CD4-positive, alpha-beta T cell treated with Interleukin-17A for 4 hours (primary cell): ENCODE measurements around the gene CACNA1E.

ENCODE experiments used
- DNase-seq: peaks from one replicate; pipeline ENCODE4 v3.0.0-alpha.2; 2020; ENCODE audit warnings: mixed read lengths

The CACNA1E gene

DNA sequence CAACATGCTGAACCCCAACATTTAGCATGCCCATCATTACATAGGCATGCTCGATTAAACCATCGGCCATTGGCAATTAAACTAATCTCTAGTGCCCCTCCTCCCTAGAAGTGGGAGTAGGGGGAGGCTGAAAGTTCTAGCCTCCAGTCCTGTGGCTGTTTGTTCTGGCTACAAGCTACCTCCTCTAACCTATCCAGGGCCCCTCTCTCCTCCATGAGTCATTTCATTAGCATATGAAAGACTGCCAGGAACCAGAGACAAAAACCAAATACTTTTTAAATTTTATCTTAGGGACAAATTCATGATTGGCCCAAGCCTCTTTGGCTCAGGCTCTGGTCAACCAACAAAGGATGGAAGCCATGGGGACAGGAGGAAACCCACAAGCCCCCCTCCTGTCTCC lies 231.1 kb downstream of the CACNA1E start:
- DNase-seq: no peak

DNA sequence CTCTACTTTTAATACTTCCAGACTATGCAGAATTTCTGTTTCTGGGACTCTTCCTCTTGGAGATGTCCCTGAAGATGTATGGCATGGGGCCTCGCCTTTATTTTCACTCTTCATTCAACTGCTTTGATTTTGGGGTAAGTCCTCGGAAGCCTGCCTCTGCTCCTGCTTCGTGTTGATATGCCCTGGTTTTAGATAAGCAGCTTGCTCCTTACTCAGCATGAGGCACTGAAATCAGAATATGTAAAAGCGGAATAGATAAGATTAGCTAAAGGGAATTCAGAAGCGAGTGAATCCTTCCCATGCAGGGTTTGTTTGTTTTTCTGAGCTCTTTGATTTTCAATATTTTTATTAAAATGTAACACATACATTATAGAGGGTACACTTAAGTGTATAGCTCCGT lies 234.7 kb downstream of the CACNA1E start:
- DNase-seq: no peak

DNA sequence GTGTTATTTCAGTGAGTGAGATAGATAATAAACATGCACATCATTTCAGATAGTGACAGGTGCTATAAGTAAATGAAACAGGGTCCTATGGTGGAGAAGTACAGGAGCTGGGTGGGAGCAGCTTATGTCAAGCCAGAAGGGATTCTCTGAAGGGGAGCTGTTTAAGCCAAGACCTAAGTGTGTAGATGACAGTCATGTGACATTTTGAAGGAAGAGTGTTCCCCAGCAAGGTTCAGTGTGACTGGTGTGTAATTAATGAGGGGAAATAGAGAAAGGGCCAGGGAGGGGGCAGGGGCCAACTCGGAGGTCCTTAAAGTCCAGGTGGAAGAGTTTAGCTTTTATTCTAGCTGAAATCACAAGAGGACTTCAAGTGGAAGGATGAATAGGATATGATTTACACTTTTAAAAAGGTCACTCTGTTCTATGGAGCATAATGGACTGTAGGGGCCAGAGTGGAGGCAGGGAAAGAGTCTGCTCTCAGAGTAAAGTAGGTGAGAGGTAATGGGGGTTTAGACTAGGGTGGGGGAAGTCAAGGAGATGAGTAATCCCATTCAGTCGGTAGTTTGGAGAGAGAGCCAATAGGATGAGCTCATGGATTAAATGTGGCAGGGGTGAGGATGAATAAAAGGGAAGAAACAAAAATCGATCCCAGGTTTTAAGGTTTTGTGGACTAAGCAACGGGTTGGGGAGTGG lies 243.1 kb downstream of the CACNA1E start:
- no peak for DNase-seq

DNA sequence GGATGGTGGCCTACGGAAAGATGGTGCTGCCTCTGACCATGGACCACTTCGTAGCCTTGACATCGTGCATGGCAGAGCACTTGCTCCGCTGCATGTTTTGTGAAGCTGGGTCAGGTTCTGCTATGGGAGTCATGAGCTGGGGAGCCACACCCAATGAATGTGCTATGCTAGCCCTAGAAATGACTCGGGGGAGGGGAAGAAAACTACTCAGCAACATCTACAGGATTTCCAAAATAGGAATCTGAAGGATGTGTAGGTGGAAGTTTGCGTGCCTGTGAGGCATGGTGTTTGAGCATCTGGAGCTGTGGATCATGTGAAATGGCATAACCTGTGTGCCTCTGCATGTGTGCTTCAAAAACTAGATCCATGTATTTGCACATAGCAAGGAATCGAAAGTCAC lies 247.3 kb downstream of the CACNA1E start:
- no peak for DNase-seq

DNA sequence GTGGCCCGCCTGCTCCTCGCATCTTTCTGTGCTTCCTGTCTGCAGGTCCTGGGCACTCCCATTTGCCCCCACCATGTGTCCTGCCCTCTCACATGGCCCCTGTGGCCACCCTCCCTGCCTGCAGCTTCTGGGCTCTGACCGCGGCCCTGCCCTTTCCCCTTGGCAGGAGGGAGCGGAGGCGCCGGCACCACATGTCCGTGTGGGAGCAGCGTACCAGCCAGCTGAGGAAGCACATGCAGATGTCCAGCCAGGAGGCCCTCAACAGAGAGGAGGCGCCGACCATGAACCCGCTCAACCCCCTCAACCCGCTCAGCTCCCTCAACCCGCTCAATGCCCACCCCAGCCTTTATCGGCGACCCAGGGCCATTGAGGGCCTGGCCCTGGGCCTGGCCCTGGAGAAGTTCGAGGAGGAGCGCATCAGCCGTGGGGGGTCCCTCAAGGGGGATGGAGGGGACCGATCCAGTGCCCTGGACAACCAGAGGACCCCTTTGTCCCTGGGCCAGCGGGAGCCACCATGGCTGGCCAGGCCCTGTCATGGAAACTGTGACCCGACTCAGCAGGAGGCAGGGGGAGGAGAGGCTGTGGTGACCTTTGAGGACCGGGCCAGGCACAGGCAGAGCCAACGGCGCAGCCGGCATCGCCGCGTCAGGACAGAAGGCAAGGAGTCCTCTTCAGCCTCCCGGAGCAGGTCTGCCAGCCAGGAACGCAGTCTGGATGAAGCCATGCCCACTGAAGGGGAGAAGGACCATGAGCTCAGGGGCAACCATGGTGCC lies 249.1 kb downstream of the CACNA1E start:
- no peak for DNase-seq

DNA sequence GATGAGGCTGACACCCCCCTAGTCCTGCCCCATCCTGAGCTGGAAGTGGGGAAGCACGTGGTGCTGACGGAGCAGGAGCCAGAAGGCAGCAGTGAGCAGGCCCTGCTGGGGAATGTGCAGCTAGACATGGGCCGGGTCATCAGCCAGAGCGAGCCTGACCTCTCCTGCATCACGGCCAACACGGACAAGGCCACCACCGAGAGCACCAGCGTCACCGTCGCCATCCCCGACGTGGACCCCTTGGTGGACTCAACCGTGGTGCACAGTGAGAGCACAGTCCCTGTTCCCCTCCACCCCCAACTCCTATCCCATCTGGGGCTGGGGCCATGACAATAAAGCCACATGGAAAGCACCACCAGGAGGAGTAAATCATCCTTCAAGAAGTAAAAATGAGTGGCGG lies 250.2 kb downstream of the CACNA1E start:
- DNase-seq: no peak

DNA sequence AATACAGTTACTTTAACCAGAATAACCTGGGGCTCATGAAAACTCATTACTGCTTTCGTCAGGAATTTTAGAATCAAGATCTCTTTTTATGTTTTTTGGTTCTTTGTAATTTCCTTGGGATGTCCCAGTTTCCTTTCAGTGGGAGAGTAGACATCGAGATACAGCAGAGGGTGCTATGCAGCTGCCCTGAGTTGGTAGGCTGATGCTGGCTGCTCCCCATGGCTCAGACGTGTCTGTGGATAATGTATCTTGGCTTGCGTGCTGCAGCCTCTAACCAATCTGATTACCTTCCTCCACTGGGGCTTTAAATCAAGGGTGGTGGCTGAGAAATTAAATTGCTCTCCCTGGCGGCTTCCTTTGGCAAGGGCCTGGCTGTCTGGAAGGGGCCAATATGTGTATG lies 253.7 kb downstream of the CACNA1E start:
- DNase-seq: no peak

DNA sequence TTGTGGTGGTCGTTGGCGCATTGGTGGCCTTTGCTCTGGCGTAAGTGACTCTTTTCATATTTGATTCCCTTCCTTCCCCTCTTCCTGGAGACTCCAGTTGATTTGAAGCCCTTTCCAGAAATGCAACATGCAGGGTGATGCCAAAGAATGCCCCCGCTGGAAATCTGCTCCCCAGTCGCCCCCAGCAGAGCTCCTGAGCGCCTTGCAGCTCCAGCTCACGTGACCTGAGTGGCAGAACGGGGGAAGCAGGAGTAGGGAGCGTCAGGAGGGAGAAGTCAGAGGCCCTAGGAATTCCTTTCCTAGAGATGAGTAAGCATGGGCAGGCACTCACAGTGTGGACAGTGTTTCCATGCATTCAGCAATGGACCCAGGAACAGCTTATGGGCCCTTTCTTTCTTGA lies 255.9 kb downstream of the CACNA1E start:
- no peak for DNase-seq

DNA sequence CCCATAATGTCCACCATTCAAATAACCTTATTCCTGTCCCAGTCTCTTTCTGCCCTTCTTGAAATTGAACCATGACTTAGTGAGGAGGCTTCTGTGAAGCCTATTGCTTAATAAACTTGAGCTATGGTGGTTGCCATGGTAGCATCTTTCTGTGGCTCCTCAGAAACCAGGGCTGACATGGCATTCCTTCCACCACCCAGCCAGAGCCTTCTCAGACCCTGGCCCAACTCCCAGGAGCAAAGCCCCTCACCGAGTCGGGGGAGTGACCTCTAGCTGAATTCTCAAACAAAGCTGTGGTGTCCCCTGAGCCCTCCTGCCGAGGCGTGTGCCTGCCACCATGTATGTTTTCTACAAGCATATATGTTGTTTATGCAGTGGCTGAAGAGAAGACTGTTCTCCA lies 259.1 kb downstream of the CACNA1E start:
- no peak for DNase-seq

DNA sequence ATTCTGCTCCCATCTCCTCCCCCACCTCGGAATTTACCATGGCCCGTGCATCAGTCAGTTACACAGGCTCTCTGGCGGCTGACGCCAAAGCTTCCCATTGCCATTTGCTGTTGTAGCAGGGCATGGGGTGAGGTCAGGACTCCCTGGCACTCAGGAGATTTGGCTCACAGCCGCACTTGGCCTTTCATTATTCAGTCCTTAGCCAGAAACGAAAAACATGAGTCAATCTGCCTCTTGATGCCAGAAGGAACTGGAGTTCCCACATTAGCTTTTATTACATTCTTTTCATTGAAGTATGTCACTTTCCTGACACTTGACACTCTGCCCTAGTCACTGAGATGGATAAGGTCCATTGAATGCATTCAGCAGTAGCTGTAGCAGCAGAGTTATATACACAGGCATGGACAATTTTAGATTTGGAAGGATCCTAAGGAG lies 260.6 kb downstream of the CACNA1E start:
- no peak for DNase-seq

DNA sequence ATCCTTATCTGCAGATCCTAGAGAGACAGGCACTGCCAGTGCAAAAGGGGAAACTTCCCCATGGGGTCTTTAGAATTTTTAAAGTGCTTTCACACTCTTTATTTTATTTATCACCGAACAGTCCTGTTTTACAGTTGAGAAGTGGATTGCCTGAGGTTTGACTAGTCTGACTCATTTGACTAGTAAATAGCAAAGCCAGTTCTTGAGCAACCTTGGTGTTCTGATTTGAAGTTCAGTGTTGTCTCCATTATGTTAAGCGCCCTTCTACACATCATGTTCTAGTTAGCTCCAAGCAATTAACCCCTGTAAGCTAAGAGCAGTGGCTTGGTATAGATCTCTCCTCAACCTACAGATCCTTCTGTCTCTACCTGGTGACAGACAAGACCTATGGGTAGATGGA lies 262.9 kb downstream of the CACNA1E start:
- DNase-seq: no peak

DNA sequence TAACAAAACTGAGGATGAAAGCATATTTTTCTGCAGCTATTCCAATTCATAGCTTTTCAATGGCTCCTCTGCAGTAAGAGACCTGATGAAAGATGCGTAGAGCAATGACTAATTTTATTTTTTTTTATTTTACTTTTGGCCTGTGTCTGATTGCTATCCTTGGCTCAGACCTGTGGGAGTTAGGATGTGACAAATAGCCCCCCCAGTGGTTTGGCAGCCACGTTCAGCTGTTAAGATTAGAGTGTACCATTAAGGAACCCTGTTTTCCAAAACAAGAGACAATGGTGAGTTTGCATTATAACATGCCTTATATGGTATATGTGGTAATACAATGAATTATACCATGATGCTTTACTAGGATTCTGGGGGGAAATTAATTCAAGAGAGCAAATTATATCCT lies 264.7 kb downstream of the CACNA1E start:
- no peak for DNase-seq

DNA sequence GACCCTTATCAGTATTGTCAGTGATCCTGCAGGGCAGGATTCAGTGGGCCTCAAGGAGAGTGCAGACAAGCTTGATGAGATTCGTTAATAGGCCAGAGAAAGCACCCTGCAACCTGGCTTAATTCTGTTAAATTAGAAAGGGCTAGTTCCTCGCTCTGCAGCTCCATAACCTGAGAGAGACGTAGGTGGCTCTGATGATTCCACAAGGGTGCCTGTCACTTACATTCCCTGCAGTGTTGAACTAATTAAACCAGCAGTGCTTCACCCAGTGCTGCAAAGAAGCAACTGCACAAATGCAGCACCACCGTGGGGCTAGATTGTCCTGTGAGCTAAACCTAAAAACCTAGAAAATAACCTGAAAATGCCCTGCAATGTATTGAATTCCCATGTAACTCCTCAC lies 270.8 kb downstream of the CACNA1E start:
- DNase-seq: no peak

DNA sequence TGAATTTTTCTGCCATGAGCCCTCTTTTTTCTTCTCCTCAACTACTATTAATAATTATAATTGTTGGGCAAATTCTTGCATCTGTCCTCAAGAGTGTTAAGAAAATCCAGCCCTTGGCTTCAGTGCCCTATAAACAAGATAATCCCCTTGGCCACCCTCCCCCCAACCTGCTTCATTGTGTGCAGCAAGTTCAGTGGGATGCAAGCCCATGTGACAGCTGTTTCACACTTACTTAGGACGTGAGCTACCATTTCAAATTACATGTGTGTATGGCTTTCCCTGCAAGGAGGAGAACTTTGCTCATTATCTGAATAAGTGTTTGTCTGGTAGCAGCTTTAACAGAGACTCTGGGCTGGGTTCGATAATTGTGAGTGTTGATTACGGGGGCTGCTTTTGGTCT lies 276.2 kb downstream of the CACNA1E start:
- no peak for DNase-seq

DNA sequence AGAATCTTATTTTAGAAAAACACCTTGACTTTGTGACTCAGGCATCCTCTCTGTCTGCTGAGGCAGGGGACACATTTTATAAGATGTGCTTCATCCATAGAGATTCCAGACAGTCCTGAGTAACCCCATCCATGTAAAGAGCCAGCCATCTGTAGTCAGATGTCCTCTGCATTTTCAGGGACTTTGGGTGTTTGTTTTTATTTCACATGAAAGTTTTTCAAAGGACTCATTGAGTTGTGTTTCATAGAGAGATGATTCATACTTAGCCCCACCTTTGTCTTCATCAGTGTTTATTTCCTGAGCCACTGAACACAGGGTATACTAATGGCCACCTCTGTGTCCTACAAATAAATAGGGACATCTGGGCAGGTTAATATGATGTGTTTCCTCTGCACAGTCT lies 280.4 kb downstream of the CACNA1E start:
- no peak for DNase-seq

DNA sequence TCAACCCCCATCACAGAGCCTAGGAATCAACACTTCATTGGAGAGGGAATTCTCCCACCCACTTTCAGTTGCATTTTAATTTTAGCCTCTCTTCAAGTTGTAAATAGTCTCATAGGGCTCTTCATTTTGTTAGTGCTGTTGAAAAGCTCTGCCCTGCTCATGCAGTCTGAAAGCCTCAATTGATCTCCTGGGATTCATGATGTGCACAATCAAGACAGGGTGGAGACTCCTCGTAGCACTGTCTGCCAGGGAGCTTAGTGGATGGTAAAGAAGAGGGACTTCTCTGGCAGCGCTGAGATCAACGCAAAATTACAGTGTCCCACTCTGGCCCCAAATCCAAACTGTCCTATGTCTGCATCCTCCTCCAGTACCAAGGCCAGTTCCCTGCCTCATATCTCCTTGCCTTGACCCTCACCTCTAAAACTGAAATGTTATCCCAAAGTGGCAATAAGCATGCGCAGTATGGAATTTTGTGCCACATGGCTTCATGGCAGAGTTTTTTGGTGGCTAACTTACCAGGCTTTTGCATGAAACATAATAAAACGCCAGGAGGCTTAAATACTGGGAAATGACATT lies 282.2 kb downstream of the CACNA1E start:
- no peak for DNase-seq

DNA sequence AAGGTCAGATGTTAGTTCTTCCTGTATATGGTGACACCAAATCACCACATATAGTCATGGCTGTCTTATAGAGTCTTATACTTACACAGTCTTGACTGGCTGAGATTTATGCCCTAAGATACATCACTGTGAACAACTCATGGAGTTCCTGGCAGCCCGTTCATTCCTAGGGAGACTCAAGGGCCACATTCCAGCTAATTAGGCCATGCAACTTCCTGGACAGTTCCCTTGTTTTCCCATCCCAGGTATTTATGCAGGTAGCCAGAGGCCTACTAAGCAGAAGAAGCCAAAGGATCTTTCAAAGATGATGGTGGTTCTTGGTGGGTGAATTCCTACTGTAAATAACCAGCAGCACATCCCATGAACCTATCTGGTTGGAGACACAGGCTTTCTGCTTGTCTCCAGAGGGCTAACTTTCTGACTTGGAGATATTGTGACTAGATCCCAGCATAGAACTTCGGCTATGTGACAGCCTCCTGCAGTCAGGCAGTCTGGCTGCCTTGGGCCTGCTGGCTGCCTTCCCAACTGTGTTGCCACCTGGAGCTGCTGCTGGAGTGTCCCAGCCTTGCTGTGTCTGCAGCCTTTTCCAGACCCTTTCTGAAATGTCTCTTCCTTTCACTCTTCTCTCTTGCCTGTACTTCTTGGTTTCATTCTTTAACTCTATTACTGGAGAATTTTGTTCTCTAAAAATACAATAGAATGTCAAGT lies 283.8 kb downstream of the CACNA1E start:
- DNase-seq: no peak

DNA sequence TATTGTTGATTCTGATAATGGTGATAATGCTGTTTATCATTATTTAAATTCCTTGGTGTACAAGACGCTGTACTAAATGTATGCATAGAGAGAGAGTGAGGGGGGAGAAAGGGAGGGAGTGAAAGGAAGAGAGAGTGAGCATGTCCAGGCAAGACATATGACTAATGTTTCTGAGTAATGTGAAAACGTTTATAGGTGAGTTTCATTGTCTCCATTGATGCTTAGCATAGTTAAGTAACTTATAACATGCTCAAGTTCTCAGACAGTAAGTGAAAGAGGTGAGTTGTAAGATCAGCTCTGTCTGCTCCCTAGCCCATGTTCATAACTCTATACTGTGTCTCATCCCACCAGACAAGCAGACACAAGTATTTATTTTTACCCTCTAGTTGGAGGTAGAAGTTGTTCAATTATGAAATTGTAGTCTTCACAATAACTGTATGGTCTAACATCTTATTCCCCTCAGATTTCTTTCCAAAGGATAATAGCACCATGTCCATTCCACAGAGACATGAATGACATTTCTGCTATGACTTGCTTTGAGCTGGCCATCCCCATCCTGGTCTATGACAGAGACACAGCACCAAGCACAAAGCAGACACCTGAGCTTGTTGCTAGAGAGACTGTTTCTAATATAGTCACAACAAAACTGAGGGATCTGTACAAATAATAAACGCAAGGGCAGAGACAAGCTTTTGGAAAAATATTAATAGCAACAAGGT lies 285.1 kb downstream of the CACNA1E start:
- DNase-seq: no peak

DNA sequence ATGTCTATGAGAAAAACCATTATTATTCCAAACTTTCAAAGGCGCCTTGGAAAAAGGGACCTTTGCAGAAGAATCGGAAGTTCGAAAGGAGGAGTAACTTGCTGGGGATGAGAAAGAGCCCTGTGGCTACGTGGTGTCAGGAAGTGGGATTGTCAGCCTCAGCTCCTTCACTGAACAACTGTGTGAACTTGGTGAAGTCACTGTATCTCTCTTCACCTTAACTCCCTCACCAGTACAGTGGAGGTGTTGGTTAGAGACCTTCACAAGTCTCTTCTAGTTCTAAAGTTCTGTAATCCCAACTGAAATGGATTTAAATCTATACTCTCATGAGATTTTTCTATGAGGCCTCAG lies 285.6 kb downstream of the CACNA1E start:
- DNase-seq: no peak

DNA sequence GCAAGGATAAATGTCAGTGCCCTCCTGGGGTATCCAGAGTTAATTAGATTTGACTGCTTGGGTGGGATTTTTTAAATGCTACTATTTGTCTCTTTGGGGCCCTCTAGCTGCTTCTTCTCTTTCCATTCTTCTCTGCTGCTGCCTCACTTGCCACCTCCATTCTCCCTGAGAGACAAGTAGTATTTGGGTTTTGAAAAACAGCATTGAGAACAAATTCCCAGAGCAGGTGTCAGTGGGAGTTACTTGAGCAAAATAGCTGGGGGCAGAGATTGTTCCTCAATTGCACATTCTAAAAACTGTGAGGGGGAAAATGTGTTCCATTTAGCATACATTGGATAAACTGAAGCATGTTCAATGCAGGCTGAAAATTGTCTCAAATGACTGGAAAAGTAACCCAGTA lies 286.5 kb downstream of the CACNA1E start:
- no peak for DNase-seq

DNA sequence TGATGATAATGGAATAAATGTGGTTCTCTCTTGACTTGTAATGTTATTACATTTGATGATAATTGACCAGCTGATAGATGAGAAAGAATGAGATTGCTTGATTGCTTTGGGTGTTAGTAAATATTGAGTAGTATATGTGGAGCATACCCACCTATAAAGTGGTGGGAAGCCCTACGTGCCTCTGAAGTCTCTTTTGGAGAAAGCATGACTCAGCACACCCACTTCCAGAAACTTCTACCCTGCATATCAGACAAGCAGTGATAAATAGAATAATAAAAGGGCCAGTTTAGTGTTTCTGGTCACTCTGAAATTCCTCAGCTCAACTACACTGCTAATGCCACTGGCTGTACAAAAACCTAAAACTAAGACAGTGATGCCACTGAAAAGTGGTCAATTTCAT lies 289.4 kb downstream of the CACNA1E start:
- no peak for DNase-seq

DNA sequence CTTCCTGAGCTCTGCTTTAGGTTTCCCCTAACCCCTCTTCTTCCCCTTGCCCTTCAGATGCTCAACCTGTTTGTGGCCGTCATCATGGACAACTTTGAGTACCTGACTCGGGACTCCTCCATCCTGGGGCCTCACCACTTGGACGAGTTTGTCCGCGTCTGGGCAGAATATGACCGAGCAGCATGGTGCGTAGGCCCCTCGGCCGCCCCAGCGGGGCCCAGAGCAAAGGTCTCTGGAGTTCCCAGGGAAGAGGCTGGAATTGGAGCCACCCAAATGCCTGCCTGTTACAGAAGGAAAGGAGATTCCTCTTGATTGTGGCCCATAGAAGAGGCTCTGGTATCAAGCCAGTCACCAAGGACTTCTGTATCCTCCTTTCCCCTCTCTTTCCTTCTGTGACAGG lies 292.7 kb downstream of the CACNA1E start:
- no peak for DNase-seq

DNA sequence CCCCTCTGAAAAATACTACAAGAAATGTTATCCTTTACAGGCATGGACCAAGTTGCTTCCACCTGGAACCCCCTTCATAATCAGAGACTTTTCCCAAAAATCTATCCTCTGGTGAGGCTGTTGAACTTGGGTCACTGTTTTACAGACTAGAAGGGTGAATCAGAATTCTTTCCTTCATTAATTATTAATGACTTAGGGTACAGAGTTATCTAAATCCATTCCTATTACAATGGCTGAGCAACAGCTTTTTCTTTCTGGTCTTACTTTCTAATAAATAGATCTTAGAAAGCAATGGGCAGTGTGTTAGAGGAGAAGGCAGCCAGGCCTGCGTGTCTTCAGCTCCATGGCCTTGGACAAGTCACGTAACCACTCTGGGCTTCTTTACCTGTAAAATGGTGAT lies 294.0 kb downstream of the CACNA1E start:
- no peak for DNase-seq
